GM10266 (cell line): ENCODE results near the gene KIF21A.

ENCODE experiments used
- DNase-seq: peaks from one replicate; pipeline ENCODE4 v3.0.0; 2012; ENCODE audit errors: extremely low spot score
- TF ChIP-seq, protein P1 (sequence below): IDR thresholded peaks from 2 replicates; pipeline ENCODE4 v1.5.1; 2012; ENCODE audit warnings: mild to moderate bottlenecking, low read depth; ENCODE audit not compliant: control insufficient read depth, insufficient read depth; ENCODE audit errors: missing control alignments

Gene KIF21A, protein sequence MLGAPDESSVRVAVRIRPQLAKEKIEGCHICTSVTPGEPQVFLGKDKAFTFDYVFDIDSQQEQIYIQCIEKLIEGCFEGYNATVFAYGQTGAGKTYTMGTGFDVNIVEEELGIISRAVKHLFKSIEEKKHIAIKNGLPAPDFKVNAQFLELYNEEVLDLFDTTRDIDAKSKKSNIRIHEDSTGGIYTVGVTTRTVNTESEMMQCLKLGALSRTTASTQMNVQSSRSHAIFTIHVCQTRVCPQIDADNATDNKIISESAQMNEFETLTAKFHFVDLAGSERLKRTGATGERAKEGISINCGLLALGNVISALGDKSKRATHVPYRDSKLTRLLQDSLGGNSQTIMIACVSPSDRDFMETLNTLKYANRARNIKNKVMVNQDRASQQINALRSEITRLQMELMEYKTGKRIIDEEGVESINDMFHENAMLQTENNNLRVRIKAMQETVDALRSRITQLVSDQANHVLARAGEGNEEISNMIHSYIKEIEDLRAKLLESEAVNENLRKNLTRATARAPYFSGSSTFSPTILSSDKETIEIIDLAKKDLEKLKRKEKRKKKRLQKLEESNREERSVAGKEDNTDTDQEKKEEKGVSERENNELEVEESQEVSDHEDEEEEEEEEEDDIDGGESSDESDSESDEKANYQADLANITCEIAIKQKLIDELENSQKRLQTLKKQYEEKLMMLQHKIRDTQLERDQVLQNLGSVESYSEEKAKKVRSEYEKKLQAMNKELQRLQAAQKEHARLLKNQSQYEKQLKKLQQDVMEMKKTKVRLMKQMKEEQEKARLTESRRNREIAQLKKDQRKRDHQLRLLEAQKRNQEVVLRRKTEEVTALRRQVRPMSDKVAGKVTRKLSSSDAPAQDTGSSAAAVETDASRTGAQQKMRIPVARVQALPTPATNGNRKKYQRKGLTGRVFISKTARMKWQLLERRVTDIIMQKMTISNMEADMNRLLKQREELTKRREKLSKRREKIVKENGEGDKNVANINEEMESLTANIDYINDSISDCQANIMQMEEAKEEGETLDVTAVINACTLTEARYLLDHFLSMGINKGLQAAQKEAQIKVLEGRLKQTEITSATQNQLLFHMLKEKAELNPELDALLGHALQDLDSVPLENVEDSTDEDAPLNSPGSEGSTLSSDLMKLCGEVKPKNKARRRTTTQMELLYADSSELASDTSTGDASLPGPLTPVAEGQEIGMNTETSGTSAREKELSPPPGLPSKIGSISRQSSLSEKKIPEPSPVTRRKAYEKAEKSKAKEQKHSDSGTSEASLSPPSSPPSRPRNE (N-terminal part only)

DNA sequence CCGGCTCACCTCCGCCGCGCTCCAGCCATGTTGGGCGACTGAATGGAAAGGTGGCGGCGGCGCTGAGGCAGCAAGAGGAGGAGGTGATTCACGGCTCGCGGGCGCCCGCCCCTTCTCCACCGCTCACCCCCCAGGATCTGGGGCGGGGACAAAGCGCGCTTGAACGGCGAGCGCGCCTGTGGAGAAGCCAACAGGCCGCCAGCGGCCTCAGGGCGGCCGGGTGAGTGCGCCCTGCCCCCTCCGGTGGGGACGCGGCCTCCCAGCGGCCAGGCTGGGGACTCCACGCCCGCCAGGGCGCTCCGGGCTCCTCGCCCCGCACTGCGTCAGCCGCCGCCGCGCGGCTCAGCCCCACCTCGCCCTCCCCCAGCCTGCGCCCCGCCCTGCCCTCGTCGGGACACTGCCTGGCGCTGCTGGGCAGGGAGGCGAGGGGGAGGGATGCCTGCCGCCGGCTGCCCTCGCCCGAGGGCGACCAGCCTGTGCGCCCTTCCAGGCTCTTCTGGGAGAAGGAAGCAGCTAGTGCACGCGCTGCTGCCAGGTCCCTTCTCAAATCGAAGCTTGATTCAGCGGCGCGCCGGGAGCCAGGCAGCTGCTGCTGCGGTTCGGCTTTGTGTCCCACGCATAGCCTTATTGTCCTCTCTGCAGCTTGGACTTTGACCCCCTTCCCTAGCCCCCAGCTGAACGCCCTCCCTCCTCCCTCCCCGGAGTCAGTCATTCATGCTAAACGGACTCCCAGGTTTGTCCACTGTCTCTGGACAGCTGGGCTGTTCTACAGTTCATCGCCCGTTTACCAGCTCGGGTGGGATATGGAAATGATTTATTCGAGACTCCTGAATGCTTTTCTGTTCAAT, at the start of gene KIF21A:
KIF21A (minus strand) TSS at position 40 of the 848 bp plus-strand sequence. CDS start 150 bp downstream, outside the sequence.
- TF ChIP-seq, protein P1, sequence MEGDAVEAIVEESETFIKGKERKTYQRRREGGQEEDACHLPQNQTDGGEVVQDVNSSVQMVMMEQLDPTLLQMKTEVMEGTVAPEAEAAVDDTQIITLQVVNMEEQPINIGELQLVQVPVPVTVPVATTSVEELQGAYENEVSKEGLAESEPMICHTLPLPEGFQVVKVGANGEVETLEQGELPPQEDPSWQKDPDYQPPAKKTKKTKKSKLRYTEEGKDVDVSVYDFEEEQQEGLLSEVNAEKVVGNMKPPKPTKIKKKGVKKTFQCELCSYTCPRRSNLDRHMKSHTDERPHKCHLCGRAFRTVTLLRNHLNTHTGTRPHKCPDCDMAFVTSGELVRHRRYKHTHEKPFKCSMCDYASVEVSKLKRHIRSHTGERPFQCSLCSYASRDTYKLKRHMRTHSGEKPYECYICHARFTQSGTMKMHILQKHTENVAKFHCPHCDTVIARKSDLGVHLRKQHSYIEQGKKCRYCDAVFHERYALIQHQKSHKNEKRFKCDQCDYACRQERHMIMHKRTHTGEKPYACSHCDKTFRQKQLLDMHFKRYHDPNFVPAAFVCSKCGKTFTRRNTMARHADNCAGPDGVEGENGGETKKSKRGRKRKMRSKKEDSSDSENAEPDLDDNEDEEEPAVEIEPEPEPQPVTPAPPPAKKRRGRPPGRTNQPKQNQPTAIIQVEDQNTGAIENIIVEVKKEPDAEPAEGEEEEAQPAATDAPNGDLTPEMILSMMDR = peak; percentile 52
- peak; percentile 91 for DNase-seq

DNA sequence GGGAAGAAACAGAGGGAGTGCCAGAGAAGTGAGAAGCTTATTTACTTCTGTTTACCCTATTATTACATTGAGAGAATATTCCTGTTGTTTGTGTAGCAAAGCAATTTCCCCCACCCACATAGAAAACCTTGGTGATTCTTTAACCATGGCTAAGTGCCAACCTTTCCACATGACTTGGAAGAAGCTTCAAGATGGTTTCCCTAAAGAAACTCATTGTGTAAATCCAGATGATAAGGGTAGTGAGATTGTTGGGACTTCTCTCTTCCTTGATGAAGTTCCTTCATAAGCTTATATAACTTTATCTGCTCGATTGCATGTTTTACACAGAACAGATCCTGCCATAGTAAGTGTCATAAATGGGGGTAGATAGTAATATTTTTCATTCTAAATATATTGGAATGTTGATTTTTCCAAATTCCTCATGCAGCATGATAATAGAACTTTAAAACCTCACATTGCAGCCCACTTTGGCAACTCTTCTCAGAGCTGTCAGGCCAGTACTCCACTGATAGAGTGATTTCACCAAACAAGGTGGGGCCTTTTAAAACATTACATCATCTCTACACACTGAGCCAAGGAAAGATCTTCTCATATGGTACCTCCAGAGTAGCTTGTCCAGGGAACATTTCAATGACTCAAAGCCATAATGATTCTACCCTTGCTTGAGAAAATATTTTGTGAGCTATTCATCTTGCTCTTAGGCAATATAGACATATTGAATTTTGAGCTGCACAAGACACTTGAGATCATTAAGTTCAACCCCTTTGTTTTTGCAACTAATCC, 47.8 kb upstream of the KIF21A start:
- TF ChIP-seq, protein P1 = no peak
- DNase-seq = no peak

DNA sequence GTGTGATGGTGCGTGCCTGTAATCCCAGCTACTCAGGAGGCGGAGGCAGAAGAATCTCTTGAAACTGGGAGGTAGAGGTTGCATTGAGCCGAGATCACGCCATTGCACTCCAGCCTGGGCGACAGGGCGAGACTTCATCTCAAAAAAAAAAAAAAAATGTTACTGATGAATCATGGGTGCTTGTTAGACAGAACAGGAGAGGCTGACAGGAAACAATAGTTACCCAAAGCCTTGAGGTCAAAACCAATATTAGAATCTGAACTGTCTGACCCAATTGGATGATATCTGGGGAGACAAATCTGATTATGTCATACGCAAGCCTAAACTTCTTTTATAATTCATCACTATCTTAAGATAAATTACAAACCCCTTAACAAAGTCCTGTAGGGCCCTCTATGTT, 40.7 kb upstream of the KIF21A start:
- no peak for DNase-seq
- TF ChIP-seq, protein P1 = no peak

DNA sequence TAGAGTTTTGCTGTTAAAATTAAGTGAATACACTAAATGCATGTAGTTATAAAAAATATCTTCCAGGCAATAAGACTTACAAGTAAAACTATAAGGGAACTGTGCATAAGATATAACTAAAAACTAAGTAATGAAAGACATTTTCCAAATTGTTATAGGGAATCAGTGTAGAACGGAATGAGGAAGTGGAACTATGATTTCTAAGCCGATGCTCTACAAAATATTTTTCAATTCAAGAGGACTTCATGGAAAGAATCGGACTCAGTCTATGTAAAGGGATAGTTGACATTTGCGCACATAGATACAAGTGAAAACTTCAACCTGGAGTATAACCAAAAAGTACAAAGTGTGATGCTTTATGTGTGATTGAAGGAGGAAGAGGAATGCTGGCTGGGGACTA, 40.1 kb upstream of the KIF21A start:
- no peak for DNase-seq
- TF ChIP-seq, protein P1 = no peak

DNA sequence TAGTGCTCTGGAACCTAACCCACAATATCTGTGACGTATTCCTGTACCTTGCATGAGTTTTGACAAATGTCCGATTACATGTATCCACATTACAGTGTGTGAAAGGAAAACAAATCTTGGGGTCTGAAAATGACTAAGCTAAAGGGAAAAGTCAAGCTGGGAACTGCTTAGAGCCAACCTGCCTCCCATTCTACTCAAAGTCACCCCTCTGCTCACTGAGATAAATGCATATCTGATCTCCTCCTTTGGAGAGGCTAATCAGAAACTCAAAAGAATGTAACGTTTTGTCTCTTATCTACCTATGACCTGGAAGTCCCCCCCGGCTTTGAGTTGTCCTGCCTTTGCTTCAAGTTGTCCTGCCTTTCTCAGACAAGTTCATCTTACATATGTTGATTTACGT, 34.0 kb upstream of the KIF21A start:
- TF ChIP-seq, protein P1 = no peak
- DNase-seq = no peak
